Inferior parietal cortex (tissue), 1 donor: ENCODE measurements around the gene CHMP6.
A peak's percentile ranks its signal among the peaks of the same experiment; 100 is the strongest.
"Not testable (repeated sequence)": the region's sequence is repeated elsewhere in the genome, so short reads cannot be mapped to it uniquely, and the experiment has no call there.

ENCODE experiments used
- DNase-seq: peaks from one replicate; pipeline ENCODE4 v3.0.0-alpha.2; 2016; ENCODE audit errors: extremely low spot score

Gene CHMP6

GRCh38 chr17:81011951-81012350 lies 20.3 kb downstream of the CHMP6 start:
- DNase-seq = no peak

GRCh38 chr17:81012574-81013447 lies 21.2 kb downstream of the CHMP6 start:
- DNase-seq = no peak

GRCh38 chr17:81013642-81014041 lies 22.0 kb downstream of the CHMP6 start:
- no peak for DNase-seq

DNA sequence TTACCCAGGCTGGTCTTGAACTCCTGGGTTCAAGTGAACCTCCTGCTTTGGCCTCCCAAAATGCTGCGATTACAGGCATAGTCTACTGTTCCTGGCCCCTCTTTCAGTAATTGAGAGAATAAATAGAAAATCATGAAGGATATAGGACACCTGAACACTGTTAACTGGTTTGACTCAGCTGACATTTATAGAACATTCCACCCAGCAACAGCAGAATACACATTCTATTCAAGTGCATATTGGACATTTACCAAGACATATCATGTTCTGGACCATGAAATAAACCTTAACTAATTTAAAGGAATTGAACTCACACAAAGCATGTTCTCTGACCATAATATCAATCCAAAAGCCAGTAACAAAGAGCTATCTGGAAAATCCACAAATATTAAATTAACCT lies 23.5 kb downstream of the CHMP6 start:
- no peak for DNase-seq

DNA sequence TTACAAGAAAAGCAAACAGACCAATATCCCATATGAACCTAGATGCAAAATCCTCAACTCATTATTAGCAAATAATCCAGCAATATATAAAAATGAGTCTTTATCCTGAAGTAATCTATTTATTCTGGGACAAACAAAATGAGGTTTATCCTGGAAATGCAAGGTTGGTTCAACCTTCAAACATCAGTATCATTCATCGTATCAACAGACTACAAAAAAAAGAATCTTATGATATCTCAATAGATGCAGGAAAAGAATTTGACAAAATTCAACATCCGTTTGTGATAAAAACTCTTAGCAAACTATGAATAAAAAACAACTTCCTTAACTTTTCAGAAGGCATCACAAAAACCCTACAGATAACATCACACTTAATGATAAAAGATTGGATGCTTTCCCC lies 24.9 kb downstream of the CHMP6 start:
- DNase-seq = no peak

DNA sequence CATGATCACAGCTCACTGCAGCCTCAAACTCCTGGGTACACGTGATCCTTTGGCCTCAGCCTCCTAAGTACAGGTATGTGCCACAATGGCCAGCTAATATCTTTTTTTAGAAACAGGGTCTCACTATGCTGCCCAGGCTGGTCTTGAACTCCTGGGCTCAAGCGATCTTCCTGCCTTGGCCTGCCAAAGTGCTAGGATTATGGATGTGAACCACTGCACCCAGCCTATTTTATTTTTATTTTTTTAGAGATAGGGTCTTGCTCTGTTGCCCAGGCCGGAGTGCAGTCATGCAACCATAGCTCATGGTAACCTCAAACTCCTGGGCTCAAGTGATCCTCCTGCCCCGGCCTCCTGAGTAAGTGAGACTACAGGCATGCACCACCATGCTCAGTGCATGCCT lies 25.7 kb downstream of the CHMP6 start:
- DNase-seq = not testable (repeated sequence)

GRCh38 chr17:81018044-81018802 lies 26.6 kb downstream of the CHMP6 start:
- no peak for DNase-seq

- DNase-seq = no peak
These were observed 28.2 kb downstream of the CHMP6 start for GRCh38 chr17:81019563-81020442.

DNA sequence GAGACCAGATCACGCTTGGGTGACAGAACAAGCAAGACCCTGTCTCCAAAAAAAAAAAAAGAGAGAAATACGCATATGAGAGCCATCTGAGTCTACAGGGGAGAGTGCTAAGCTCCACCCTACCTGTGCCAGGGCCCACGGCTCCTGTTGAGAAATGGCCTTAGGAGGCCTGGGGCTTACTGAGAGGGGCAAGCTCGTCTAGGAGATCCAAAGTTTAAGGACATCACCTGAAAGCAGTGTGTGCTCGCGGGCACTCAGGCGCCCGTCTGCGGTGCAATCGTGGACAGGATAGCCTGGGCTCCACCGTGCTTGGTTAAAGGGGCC lies 28.8 kb downstream of the CHMP6 start:
- no peak for DNase-seq

GRCh38 chr17:81020767-81021497 lies 29.3 kb downstream of the CHMP6 start:
- DNase-seq = no peak

DNA sequence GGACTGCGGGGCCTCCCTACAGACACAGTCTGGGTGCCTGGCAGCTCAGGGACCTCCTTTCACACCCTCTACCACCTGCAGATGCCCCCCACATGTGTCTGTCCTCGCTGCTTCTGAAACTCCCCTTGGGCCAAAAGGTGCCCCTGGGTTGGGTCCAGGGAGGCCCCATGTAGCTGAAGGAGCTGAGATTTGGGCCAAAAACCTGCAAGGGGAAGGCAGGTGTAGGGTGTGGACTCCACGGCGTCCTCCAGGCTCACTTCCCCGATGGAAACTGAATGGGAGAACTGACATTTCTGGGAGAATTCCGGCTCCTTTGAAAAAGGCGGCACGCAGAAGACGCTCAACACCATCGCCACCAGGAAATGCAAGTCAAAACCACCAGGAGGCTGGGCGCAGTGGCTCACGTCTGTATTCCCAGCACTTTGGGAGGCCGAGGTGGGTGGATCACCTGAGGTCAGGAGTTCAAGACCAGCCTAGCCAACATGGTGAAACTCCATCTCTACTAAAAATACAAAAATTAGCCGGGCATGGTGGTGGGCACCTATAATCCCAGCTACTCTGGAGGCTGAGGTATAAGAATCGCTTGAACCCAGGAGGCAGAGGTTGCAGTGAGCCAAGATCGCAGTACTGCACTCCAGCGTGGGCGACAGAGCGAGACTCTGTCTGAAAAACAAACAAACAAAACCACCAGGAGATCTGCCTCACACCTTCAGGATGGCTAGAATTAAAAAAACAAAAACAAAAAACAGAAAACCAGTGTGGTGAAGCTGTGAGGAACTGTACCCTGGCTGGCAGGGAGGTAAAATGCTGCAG lies 30.1 kb downstream of the CHMP6 start:
- no peak for DNase-seq

DNA sequence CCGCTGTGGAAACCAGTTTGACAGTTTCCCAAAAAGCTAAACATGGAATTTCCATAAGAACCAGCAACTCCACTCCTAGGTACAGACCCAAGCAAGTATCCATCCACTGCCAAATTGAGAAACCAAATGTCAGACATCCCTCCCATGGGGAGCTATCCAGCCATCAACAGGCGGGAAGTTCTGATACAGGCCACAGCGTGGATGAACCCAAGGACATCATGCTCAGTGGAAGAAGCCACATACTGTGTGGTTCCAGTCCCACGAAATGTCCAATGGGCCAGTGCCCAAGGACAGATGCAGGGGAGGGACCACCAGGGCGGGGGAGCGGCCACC lies 30.7 kb downstream of the CHMP6 start:
- DNase-seq = no peak

DNA sequence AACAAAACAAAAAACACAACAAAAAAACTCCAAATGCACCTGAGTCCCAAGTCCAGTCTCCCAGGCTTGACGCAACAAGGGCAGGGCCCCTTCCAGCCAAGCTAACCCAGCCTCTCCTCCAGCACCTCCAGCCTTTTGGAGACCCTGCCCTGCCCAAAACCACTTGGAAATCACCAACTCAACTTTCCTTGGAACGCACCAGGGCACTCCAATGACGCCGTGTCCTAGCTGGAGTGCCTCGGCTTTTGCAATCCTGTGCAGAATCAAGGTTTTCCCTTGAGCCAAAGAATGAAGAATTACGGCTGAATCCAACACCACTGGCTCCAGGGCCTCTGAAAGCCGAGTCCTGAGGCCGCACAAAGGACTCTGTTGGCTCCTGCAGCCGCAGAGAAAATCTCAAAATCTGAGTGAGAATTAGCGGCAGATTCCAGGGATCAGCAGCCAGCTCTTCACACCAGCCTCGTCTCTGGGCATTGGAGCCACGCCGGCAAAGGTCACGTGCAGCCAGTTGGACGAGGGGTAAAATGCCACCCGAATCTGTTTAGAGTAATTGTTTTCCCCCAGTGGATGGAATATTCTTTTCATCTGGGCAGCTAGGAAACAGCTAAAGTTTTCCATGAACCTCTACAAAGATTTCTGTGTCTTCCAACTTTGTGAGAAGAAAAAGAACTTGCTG lies 33.6 kb downstream of the CHMP6 start:
- no peak for DNase-seq

DNA sequence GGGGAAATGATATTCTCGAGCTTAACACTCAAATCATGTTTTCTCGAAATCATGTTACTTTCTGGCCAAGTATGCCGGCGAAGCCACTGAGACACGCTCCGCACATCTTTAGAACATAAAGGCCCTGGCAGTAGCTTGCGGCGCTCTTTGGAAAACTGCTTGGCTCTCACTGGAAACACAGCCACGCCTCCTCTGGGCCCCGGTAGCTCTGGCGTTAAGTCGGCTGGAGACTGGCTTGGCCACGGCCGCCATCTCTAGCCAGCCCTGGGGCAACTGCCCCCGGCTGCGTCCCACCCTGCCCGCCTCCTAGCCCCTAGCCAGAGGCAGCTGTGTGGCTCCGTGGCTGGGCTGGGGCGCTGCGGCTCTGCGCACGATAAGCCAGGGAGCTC lies 34.1 kb downstream of the CHMP6 start:
- peak; percentile 52 for DNase-seq

DNA sequence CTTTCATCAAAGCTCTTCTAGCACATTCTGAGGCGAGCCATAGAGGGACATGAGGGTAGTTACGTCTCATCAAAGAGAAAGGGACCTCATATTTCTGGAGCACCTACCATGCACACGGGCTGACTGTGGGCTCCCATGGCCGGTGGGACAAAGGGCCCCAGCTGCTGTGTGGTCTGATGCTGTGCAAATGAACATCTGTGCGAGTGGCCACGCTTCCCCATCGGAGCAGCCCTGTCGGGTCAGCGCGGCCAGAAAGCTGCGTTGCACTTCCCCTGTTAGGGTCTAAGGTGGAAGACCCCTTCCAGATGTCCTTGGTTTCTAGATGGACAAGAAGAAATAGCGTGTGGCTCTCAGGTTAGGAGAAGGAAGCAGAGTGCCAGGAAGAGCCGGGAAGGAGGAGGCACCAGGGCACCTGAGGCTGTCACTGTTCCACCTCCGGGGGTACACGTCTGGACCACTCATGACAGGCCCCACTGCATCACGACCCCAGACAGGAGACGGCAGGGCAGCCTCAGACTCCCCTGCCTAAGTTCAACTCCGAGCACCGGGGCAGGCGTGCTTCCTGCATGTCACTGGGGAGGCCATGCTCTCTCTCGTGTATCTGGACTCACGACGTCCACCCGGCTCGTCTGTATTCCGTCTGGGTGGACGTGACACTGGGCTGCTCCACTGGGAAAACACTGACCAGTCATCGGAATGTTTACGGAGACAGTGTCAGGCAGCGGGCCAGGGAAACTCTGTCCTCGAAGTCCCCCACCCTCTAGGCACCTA lies 34.8 kb downstream of the CHMP6 start:
- no peak for DNase-seq

GRCh38 chr17:81027038-81027437 lies 35.4 kb downstream of the CHMP6 start:
- no peak for DNase-seq

DNA sequence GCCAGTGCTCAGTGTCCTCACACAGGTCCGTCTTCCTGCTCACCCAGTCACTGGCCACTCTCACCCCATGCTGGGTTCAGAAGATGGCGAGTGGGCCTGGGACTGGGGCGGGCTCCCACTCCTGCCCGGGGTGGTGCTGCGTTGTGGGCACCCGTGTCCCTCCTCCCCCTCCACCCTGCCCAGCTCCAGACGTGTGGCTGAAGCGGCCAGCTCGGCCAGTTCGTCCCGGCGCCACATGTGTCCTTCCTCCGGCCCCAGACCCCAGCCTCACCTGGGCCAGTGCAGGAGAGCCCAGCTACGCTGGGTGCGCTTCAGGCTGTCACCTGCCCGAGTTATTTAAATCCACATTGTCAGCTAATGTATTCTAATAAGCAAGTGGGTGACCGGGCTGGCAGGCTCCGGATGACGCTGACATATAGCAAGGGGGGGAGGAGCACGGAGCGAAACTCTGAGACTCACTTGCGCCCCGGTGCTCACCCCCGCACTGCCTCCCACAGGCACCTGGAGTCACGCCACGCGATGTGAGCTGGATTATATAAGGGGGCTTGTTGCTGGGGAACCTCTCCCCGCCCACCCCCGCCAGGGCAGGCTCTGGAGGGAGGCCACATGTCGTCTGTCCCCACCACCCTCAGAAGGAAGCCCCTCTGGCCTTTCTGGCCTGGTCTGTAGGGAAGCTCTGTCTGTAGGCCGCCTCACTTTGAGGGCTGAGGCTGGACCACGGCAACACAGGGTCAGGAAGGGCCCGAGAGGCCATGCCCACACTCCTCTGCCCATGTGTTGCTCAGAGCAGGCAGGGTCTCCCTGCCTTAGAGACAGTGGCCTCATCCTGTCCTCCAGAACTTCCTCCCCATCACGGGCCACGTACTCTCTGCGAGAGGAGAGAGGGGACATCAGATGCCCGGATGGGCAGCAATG lies 36.2 kb downstream of the CHMP6 start:
- no peak for DNase-seq

- no peak for DNase-seq
These were observed 36.8 kb downstream of the CHMP6 start for GRCh38 chr17:81028506-81028858.

- no peak for DNase-seq
These were observed 38.2 kb downstream of the CHMP6 start for GRCh38 chr17:81029859-81030258.
